Ureter (tissue), 1 donor: ENCODE results near the gene ACBD6. TPM values are rescaled to one million over a fixed set of nuclear protein-coding genes. Genes with fewer than 3 reads are reported as not detected.
A peak's percentile ranks its signal among the peaks of the same experiment; 100 is the strongest.

Experiments used
- DNase-seq: peaks from one replicate; pipeline ENCODE4 v3.0.0-alpha.2; 2020; ENCODE audit warnings: low spot score
- total RNA-seq: library from RNA; stranded (reverse); gene quantifications from one replicate; pipeline ENCODE4 v1.2.4, GENCODE V29; 2023
- donor health status: DM: yes; HTN: yes; CAD: no.

The ACBD6 gene
- total RNA-seq, 1 donor from 2014 or later: 48.2 TPM

DNA sequence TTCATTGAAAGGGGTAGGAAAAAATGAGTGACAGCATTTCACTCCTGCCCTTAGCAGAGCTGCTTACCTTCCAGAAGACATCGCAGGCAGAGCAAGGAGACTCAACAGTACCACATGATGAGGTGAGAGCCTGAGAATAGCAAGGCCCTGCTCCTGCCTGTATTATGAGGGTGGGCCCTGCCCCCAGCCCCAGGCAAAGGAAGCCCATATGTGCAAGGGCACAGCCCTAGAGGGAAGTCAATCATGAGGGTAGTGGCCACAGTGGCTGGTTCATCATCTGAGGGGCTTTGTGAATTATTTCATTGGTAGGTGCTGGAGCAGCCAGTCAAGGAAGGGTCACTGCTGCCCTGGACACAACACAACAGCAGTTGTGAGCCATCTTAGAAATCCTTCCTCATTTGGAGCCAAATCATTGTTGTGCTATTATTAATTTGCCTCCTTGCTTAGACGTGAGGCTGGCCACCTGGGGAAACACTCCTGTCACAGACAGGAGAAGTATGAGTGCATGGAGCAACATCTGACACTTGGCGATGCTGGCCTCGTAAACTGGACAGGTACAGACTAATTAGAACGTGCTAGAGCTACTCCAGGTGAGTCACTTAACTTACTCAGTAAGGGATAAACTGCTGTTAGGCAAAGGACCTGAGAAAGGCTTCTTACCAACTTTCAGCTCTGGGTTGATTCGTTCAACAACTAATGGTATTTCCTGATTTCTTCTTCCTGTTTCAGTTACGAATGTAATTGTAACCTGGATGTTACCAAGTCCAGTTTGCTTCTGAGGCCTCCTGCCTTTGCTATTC is 22.7 kb upstream of the ACBD6 start:
- no peak for DNase-seq

DNA sequence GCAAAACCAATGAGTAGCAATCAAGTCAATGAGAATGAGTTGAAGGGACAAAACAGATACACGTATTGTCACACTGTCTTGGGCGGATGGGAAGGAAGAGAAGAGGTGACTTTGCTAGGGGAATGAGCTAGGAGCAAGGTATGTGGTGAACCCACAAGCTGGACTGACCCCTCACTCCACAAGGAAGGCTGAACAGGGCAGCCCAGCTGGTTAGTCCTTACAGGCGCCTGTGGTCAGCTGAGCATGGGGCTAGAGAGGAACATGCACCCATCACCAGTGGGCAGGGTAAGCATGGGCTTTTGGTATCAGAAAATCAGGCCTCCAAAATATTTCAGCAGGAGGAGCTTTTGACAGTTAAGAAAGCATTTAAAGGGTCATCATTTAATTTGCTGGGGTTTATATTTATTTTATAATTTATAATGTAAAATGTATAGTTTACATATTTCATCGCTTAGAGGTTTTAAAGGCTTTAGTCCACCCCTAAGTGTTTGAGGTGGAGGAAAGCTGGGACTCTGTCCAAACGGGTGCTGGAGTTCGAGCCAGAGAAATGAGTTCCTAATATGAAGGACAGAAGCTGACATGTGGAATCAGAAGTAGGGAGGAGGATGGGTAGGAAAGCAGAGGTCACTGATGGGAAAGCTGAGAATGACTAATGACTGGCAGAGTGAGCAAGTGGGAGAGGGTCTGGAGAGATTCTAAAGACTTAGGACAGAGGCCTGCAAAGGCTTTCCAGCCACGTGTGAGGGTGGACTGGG is 22.0 kb upstream of the ACBD6 start:
- DNase-seq: no peak

DNA sequence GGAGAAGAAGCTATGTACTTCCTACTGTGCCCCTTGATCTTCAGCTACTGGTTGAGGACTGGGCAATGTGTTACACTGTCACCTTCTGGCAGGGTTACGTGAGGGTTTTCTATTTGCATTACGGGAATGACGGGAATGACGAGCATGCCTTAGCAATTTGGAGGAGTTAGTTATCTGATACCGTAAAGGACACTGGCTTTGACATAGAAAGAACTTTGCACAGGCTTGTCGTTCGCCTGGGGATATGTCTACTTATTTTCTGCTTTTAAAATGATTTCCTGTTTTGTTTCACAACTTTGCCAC is 19.8 kb upstream of the ACBD6 start:
- DNase-seq: no peak

DNA sequence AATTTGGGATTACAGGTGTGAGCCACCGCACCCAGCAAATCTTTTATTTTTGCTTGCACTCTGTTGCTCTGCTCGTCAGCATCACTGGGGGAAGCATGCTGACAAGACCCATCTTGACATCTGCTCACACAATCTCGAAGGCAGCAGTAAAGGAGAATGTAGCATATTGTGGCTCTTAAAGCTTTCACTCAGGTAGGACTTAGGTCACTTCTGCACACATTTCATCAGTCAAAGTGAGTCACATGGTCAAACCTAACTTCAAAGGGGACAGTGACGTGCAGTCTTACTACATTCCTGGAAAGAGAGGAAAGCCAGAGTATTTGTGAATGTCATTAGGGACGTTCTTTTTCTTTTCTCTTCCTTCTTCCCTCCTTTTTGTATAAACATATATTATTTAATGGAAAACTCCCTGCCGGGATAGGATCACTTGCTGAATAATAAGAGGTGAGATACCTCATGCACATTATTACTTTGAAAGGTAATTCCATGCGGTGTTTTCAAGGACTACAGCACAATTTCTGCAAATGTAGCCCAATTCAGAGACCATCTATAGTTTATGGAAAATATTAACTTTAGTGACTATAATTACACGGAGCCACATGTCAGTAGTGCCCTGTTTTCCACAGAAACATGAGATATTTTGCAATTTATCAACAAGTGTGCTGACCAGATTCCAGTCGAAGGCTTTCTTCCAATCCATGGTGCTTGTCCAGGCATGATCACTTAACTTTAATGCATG is 19.3 kb upstream of the ACBD6 start:
- DNase-seq: no peak

DNA sequence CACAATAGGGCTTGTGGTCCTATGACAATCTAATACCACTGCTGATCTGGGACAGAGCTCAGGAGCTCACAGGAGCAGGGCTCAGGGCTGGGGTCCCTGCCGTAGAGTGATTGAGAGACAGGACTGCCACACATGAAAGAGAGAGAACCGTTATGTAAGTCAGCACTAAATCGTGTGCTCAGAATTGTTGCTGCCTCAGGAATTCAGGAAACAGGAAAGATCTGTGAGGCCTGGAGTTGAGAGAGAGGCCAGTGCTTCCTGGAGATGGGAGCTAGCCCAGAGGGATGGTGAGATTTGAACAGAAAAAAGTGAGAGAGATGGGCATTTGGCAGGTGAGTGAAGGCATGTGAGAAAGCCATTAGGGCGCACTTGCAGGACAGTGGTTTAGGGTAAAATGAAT is 17.5 kb upstream of the ACBD6 start:
- no peak for DNase-seq

DNA sequence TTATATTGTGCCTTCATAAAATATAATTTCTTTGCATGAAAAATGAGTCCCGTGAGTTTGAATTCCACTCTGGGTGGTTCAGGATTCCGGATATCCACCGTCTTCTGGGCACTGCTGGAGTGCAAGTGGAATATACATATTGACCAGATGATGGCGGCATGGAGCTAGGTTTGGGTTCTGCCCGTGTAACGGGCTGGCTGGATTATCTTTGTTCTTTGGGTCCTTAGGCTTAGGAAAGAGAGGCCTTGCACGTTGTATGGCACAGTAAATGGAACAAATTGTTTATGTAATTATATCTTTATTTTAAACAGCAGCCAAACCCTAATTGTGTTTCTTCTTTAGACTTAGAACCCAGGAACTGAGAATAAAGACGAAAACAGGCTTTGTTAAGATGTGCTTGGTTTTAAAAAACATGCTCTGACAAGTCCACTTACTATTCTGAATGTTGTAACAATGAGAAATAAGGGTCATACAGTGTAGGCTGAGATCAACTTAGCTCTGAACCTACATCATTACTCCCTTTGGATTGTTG is 13.5 kb upstream of the ACBD6 start:
- DNase-seq: peak; percentile 74

DNA sequence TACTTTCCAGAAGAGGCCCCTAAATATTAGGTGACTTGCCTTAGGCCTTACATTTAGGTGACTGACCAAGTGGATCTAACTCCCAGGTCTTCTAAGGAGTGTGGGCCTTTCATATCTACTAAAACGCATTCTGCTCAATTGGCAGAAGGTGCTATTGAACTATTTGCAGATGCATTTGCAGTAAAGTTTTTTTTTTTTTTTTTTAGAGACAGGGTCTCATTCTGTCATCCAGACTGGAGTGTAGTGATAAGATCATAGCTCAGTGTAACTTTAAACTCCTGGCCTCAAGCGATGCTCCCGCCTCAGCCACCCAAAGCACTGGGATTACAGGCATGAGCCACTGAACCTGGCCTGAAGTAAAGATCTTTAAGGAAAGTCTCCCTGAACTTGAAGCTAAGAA is 13.0 kb upstream of the ACBD6 start:
- DNase-seq: no peak

DNA sequence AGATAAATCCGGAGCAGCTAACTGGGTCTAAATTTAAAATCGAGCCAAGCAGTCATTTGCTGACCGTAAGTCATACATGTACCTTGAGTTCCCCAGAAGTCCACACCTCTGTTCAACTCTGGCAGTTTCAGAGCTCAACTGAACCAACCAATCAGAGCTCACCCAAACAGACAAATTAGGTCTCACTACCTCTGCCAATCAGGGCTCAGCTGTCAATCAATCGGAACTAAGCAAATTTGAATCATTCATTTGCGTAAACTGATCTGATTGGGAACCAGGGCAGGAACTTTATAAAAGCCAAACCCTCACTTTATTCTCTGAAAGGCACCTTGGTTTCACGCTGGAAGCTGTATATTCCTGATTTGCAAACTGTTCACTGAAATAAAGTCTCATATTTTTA is 11.2 kb upstream of the ACBD6 start:
- DNase-seq: no peak

DNA sequence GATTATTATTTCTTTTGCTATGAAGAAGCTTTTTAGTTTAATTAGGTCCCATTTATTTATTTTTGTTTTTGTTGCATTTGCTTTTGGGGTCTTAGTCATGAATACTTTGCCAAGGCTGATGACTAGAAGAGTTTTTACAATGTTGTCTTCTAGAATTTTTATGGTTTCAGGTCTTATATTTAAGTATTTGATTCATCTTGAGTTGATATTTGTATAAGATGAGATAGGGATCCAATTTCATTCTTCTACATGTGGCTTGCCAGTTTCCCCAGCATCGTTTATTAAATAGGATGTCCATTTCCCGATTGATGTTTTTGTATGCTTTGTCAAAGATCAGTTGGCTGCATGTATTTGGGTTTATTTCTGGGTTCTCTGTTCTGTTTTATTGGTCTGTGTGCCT is 8.5 kb upstream of the ACBD6 start:
- DNase-seq: no peak

DNA sequence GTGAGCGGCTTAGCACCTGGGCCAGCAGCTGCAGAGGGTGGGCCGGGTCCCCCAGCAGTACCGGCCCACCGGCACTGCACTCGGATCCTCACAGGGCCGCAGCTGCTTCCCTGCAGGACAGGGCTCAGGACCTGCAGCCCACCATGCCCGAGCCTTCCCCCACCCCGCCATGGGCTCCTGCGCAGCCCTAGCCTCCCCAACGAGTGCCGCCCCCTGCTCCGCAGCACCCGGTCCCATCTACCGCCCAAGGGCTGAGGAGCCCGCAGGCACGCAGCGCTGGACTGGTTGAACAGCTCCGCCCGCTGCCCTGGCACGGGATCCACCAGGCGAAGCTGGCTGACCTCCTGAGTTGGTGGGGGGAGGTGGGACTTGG is 6.3 kb upstream of the ACBD6 start:
- DNase-seq: no peak

DNA sequence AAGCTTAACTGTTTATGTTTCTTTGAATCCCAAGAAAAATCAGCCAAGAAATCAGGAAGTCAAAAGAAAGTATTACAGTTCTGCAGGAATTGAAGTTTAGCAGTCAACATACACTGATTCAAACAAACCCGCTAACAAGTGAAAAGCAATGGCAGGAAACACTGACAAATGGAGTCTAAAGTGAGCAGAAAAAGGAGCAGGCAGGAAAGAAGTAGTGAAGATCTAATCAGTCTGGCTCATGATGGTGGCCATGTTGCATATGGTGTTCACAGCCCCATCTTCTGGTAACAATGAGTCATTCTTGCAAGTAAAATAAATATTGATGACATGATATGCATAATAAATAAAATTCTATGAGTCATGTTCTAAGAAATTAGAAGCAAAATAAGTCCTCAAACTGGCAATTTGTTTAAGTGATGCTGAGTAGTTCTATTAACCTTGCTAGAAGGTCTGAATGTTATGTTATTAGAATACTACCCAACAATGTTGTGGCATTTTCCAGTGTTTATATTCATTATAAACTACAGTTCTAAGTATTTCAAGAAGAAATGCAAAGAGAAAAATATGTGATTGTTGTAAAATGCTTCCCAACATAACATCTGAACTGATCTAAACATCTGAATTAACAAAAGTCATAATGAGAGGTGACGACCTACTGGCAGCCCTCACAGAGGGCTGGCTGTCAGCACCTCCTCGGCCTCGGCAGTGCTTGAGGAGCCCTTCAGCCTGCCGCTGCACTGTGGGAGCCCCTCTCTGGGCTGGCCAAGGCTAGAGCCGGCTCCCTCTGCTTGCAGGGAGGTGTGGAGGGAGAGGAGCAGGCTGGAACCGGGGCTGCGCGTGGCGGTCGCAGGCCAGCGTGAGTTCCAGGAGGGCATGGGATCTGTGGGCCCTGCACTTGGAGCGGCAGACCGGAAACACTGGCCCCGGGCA is 5.7 kb upstream of the ACBD6 start:
- no peak for DNase-seq

DNA sequence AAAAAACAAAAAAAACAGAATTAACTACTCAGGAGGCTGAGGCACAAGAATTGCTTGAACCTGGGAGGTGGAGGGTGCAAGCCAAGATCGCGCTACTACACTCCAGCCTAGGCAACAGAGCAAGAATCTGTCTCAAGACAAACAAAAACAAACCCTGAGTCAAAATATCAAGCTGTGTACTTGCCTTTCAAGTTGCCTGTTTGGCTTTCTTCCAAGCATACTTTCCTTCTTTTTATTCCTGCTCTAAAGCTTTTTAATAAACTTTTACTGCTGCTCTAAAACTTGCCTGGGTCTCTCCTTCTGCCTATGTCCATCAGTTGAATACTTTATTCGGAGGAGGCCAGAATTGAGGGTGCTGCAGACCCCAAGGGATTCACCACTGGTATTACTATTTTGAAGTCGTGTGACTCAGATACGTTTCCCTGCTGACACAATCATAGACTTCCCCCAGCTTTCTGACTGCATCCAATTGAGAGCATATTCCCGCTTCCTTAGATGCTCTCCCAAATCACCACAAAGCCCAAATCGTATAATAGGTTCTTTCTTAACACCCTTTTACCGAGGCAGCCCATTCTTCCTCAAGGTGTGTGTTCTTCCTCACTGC is 3.5 kb upstream of the ACBD6 start:
- DNase-seq: no peak

DNA sequence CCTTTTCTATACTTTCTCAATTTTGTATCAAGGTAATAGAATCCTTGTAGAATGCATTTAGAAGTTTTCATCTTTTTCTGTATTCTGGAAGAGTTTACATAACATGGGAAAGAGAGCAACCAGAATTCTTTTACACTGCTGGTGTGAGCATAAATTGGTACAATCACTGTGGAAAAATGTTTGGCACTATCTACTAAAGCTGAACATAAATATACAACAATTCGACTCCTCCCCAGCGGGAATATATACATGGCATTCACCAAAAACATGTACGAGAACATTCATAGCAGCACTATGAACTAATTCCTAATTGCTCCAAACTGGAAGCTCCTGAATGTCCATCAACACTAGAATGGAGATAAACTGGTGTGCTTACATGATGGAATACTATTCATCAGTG is 1.8 kb upstream of the ACBD6 start:
- DNase-seq: no peak

DNA sequence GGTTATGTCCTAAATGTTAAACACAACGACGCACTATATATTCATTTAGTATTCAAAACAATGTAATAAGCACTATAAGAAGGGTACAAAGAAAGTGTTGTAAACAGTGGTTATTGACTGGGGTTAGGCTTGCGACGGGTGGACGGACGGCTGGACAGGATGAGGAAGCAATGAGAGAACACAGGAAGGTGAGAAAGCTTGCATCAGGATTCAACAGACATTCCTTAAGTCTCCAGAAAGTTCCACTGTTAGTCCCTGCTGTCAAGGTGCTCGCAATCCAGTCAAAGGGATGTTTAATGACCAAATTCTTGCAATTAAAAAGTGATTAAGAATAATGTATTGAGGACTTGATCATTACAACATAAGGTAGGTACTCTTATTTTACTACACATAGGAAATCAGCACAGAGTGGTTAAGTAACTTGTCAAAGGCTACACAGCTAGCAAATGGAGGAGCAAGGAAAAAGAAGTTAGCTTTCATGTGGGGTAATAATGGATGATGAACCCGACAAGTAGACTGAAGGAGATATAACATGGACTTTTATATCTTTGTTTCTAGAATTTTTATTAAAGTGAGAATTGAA is 994 bp upstream of the ACBD6 start:
- no peak for DNase-seq

DNA sequence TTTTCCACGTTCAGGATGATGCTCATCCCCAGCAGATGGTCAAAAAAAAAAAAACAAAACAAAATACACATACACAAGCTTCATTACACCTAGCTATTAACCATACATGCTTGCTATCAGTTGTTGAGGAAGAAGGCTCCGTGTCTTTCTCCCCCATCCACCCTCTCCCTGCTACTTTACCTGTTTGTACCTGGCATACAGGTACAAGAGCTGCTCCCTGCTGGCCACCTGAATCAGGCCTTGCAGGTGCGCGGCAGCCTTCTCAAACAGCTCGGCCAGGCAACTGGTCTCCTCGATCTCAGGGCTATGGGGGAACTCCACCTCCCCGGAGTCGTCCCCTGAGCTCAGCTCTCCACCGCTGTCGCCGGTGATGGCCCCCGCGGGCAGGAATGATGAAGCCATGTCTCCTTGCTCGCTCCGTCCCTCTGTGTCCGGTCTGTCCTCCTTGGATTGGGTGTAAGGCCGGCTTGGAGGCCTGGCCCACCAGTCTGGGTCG is 464 bp downstream of the ACBD6 start:
- DNase-seq: peak; percentile 73

DNA sequence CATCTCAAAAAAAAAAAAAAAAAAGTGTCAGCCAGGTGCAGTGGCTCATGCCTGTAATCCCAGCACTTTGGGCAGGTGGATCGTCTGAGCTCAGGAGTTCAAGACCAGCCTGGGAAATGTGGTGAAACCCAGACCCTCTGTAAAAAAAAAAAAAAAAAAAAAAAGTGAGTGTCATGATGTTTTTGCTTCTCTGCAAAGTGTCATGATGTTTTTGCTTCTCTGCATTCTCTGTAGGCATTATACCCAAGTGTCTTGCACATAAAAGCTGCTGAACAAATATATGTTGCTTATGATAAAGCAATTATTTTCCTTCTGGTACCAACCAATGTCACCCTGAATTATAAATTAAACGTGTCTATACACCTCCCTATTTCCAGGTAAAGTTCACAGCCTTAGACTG is 1.7 kb downstream of the ACBD6 start:
- DNase-seq: no peak

DNA sequence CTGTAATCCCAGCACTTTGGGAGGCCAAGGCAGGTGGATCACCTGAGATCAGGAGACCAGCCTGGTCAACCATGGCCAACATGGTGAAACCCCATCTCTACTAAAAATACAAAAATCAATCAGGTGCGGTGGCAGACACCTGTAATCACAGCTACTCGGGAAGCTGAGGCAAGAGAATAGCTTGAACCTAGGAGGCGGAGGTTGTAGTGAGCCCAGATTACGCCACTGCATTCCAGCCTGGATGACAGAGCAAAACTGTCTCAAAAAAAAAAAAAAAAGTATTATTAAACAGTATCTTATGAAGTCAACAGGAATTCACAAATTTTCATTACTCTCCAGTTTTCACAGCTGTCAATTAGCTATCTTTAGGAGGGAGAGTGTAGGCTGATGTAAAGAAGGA is 3.8 kb downstream of the ACBD6 start:
- no peak for DNase-seq

DNA sequence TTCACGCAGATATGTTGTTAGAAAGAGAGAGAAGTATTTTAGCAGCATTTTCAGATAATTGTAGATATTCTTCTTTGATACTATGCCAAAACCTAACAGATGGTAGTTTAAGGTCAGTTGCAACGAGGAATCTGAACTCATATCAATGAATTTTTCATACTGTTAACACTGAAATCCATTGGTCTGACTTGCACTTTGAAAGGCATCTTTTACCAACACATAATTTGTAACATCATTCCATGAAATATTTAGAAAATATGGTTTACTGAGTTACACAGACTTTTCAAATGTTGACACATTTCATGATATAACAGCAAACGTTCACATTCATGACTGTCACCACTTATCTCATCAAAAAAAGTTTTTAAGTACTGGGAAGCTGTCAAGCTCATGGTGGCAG is 4.6 kb downstream of the ACBD6 start:
- no peak for DNase-seq

DNA sequence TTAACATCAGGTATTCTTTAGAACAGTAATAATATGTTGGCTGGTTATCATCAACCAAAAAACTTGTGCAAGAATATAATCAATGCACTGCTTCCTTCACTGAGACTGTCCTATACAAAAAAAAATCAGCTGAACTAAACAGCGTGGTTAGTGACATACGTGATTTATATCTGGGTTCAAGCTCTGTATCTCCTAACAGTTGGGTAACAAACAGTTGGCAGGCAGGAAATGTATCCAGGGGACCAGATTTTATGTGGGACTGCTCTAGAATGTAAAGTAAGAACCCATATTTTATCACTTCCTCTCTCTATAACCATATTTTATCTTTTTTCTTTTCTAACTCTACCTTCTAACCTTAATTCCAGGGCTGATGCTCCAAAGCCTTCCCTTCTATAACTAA is 8.0 kb downstream of the ACBD6 start:
- no peak for DNase-seq

DNA sequence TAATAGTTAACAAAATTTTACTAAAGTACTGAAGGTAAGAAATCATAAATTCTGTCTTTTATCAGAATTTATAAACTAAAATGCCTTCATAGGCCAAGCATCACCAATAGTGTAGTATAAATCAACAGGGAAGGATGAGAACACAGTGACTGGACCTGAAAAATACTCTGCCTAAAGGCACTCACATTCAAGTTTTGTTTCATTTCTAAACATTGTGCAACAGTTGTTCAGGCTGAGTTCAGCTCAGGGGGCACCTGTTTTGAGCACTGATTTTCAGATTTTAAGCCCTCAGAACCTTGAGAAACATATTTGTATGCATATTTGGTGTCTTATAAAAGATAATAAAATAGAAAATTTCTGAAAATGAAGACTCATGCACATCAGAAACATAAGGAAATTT is 12.4 kb downstream of the ACBD6 start:
- no peak for DNase-seq

DNA sequence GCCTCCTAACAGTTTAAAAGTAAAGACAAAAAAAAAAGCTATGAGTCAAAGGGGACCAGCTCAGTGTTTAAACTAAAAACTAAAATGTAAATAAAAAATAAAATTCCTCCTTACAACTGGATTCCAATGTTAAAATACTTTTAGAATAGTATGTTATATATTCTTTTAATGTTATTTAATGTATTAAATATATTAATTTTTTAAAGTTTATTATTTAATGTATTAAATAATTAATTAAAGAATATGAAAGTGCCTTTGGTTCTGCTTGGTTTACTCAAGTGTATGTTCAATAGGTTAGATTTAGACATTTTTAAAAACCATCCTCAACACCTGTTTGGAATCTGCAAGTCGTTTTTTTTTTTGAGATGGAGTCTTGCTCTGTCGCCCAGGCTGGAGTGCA is 13.1 kb downstream of the ACBD6 start:
- no peak for DNase-seq
